Glutamatergic neuron (in vitro differentiated cells): ENCODE measurements around the gene OPRL1. TPM values are rescaled to one million over a fixed set of nuclear protein-coding genes. Genes with fewer than 3 reads are reported as not detected.

Source experiments
- DNase-seq: peaks from one replicate; pipeline ENCODE4 v3.0.0; 2022
- H3K27ac Mint-ChIP-seq: one replicate; pipeline ENCODE4 v1.8.0; 2020; ENCODE audit warnings: mild to moderate bottlenecking, mixed read lengths, inconsistent platforms; ENCODE audit not compliant: unreplicated experiment
- H3K27me3 Mint-ChIP-seq: one replicate; pipeline ENCODE4 v1.8.0; 2020; ENCODE audit warnings: mild to moderate bottlenecking, moderate library complexity, mixed read lengths, inconsistent platforms; ENCODE audit not compliant: unreplicated experiment
- H3K36me3 Mint-ChIP-seq: one replicate; pipeline ENCODE4 v1.8.0; 2020; ENCODE audit warnings: mild to moderate bottlenecking, mixed read lengths, inconsistent platforms; ENCODE audit not compliant: unreplicated experiment
- H3K4me1 Mint-ChIP-seq: one replicate; pipeline ENCODE4 v1.8.0; 2020; ENCODE audit warnings: mild to moderate bottlenecking, low read depth, mixed read lengths, inconsistent platforms; ENCODE audit not compliant: unreplicated experiment
- H3K4me3 Mint-ChIP-seq: one replicate; pipeline ENCODE4 v1.8.0; 2020; ENCODE audit warnings: mild to moderate bottlenecking, mixed read lengths, inconsistent platforms; ENCODE audit not compliant: unreplicated experiment
- H3K9me3 Mint-ChIP-seq: one replicate; pipeline ENCODE4 v1.8.0; 2020; ENCODE audit warnings: mild to moderate bottlenecking, moderate library complexity, mixed read lengths, inconsistent platforms; ENCODE audit not compliant: unreplicated experiment
- CTCF ChIP-seq: fragments of 200-600 bp; sonication (generic); IDR thresholded peaks from one replicate; pipeline ENCODE4 v1.5.0; 2021; ENCODE audit not compliant: partially characterized antibody, unreplicated experiment
- total RNA-seq: library from RNA; stranded (reverse); fragmentation: NEBNext Ultra II Directional; extraction: Animal tissue kit (Norgen Biotek cat#: 25700); gene quantifications from one replicate; pipeline ENCODE4 v1.2.1, GENCODE V29; 2021; ENCODE audit not compliant: unreplicated experiment

OPRL1 gene
- total RNA-seq, 1 donor from 2014 or later, result 2.9 TPM

- H3K4me3 Mint-ChIP-seq, result no peak overlapping the region
- TF ChIP-seq CTCF, result no peak
- DNase-seq, result no peak
- peaks cover 19% of the 10 kb centered on the region for H3K9me3 Mint-ChIP-seq
- peaks cover 7% of the 10 kb centered on the region for H3K36me3 Mint-ChIP-seq
- H3K27me3 Mint-ChIP-seq, result peaks cover 9% of the 10 kb centered on the region
- peak overlapping the region; percentile 44 for H3K27ac Mint-ChIP-seq
- peaks cover 32% of the 10 kb centered on the region for H3K4me1 Mint-ChIP-seq
Observed at GRCh38 chr20:64144144-64144912, 64.4 kb downstream of the OPRL1 start.

DNA sequence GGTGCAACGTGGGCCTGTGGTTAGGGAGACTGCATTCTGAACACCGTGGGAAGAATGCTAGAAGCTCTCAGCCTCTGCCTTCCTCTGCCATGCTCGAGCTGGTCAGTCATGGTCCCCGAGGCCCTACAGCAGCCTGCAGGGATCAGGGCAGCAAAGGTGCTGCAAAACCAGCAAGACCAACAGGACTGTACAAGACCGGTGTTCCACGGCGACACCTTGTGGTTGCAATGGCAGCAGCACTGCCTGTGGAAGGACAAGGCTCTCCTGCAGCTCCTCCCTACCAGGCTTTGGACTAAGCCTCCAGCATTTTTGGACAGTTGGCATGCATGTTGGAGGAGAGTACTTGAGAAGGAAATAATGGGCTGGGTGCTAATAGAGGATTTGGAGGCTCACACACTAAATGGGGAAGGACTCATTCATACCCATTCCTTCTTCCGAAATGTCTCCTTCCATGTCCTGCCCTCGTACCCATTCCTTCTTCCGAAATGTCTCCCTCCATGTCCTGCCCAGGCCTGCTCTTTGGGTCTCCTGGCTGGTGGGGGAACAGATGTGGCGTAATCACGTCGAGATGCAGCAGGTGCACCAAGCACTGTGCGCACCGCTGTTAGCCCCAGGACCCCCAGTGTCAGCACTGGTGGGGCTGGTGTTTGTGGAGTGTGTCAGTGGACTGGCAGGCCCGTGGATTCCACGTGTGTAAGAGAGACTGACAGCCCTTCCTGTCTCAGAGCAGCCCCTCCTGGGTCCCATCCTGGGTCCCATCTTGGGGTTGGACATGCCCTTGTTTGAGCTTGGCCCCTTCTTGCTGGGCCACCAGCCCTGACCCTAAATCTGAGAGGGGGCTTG, 65.8 kb downstream of the OPRL1 start:
- H3K4me1 Mint-ChIP-seq, result peaks cover 25% of the 10 kb centered on the region
- peaks cover 7% of the 10 kb centered on the region for H3K36me3 Mint-ChIP-seq
- peak; percentile 74 for DNase-seq
- peak overlapping the region; percentile 83 for H3K27ac Mint-ChIP-seq
- peak; percentile 39 for TF ChIP-seq CTCF
- peaks cover 9% of the 10 kb centered on the region for H3K27me3 Mint-ChIP-seq
- H3K9me3 Mint-ChIP-seq, result peaks cover 25% of the 10 kb centered on the region
- peak overlapping the region; percentile 38 for H3K4me3 Mint-ChIP-seq

DNA sequence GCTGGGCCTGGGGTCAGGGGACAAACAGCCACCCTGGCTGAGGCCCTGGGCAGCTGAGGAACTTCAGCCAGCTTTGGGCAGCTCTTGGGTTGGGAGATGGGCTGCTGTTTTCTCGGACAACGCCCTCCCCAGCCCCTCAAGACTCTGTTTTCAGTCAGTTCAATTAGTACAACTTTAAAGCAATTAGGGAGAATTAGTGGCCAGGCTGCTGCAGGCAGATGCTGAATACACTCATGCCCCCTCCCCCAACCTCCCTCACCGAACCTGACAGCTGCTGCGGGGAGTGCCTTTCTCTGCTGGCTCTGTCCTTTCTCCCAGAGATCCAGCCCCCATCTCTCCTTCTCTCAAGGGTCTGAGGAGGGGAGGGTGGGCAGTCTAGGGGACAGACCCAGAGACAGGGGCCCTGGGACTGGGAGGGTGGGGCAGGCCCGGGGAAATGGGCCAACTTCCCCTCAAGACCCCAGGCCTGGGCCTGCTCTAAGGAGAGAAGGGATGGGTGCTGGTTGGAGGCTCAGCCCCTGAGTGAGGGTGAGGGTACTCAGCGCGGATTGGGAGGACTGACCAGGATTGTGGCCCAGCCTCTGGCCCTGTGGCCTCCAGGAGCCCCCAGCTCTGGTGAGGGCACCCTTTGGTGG, 66.5 kb downstream of the OPRL1 start:
- DNase-seq, result peak; percentile 72
- H3K9me3 Mint-ChIP-seq, result peaks cover 27% of the 10 kb centered on the region
- TF ChIP-seq CTCF, result no peak
- peaks cover 7% of the 10 kb centered on the region for H3K36me3 Mint-ChIP-seq
- no peak overlapping the region for H3K4me3 Mint-ChIP-seq
- peaks cover 20% of the 10 kb centered on the region for H3K4me1 Mint-ChIP-seq
- H3K27ac Mint-ChIP-seq, result peak overlapping the region; percentile 83
- peaks cover 9% of the 10 kb centered on the region for H3K27me3 Mint-ChIP-seq

DNA sequence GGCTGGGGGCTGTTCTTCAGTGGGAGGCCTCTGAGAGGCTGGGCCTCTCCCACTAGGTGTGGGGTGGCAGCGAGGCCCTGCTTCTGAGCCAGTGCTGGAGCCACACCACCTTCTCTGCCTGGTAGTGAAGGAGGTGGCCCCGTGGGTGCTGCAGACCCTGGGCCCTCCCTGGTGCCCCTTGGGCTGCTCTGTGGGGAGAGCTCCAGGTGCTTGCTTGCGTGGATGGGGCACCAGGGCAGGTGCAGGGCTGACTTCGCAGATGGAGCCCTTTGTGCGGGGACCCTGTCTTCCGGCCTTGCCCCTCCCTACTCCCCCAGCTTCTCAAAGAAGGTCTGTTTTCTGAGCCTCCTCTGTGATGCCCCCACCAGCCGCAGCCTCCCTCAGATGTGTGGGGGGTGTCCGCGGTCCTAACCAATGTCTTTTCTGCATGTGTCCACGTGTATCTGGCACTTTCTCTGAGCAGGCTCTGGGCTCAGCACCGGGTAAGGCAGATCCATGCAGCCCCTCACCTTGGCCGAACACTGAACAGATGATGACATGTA, 67.1 kb downstream of the OPRL1 start:
- Mint-ChIP-seq H3K36me3 (peaks cover 7% of the 10 kb centered on the region), H3K27me3 (peaks cover 9% of the 10 kb centered on the region), H3K27ac (peak overlapping the region; percentile 79), H3K4me1 (peaks cover 22% of the 10 kb centered on the region), H3K4me3 (peak overlapping the region; percentile 25), H3K9me3 (peaks cover 27% of the 10 kb centered on the region)
- TF ChIP-seq CTCF, result no peak
- DNase-seq, result peak; percentile 10
